PC-9 (cell line): Measurements from ENCODE around the gene HEBP2. TPM values are rescaled to one million over a fixed set of nuclear protein-coding genes. Genes with fewer than 3 reads are reported as not detected.
A peak's percentile ranks its signal among the peaks of the same experiment; 100 is the strongest.

Experiments
- BruUV-seq: library from RNA; stranded (reverse); fragments of 400-500 nt; replicated peaks from 2 replicates; lab custom pipeline; 2021; lab: Mats Ljungman, UMichigan
- CTCF ChIA-PET: fragments of 300-600 bp; sonication (Branson Sonifier 250); formaldehyde crosslinking; loops from one replicate; lab custom pipeline; 2022; ENCODE audit warnings: antibody characterized with exemption; lab: Charles Lee
- POLR2A ChIA-PET: fragments of 300-600 bp; sonication (Branson Sonifier 250); formaldehyde crosslinking; loops from one replicate; lab custom pipeline; 2022; ENCODE audit warnings: antibody characterized with exemption; ENCODE audit not compliant: unreplicated experiment; lab: Charles Lee
- DNase-seq, 2 experiments: peaks; one replicate each; pipeline versions ENCODE4 v3.0.0 to v3.0.0-alpha.2; 2015 to 2022; ENCODE audit warnings: mixed read lengths in 1 of 2
- H2AFZ ChIP-seq: fragments of 200-600 bp; sonication (generic); 2 replicates; pipeline ENCODE4 v1.8.1; 2017; ENCODE audit warnings: antibody characterized with exemption
- H3F3A ChIP-seq: fragments of 200-600 bp; sonication (generic); 2 replicates; pipeline ENCODE4 v1.8.1; 2017; ENCODE audit warnings: antibody characterized with exemption, mild to moderate bottlenecking, low read depth; ENCODE audit not compliant: insufficient read depth
- H3K27ac ChIP-seq: fragments of 200-600 bp; sonication (generic); 2 replicates; pipeline ENCODE4 v1.6.1; 2016; ENCODE audit warnings: mixed run types
- H3K27me3 ChIP-seq: fragments of 200-600 bp; sonication (generic); 2 replicates; pipeline ENCODE4 v1.6.1; 2016; ENCODE audit warnings: low read depth, mixed run types; ENCODE audit not compliant: insufficient read depth
- H3K36me3 ChIP-seq: fragments of 200-600 bp; sonication (generic); 2 replicates; pipeline ENCODE4 v1.6.1; 2016; ENCODE audit warnings: low read depth, mixed run types
- H3K4me1 ChIP-seq: fragments of 200-600 bp; sonication (generic); replicated peaks from 2 replicates; pipeline ENCODE4 v1.6.1; 2016; ENCODE audit warnings: mixed run types; ENCODE audit not compliant: insufficient read depth
- H3K4me2 ChIP-seq: fragments of 200-600 bp; sonication (generic); 2 replicates; pipeline ENCODE4 v1.6.1; 2017; ENCODE audit warnings: mixed run types
- H3K4me3 ChIP-seq: fragments of 200-600 bp; sonication (generic); 2 replicates; pipeline ENCODE4 v1.6.1; 2016; ENCODE audit warnings: mixed run types
- H3K79me2 ChIP-seq: fragments of 200-600 bp; sonication (generic); 2 replicates; pipeline ENCODE4 v1.6.1; 2017; ENCODE audit warnings: low read depth, mixed run types
- H3K9me2 ChIP-seq: fragments of 200-600 bp; sonication (generic); 2 replicates; pipeline ENCODE4 v1.8.1; 2017; ENCODE audit warnings: mild to moderate bottlenecking; ENCODE audit not compliant: insufficient read depth
- H3K9me3 ChIP-seq: fragments of 200-600 bp; sonication (generic); 2 replicates; pipeline ENCODE4 v1.8.1; 2016; ENCODE audit warnings: low read depth; ENCODE audit not compliant: insufficient read depth
- H4K20me1 ChIP-seq: fragments of 200-600 bp; sonication (generic); 2 replicates; pipeline ENCODE4 v1.8.1; 2017; ENCODE audit not compliant: insufficient read depth
- EZH2 ChIP-seq: fragments of 200-600 bp; sonication (generic); IDR thresholded peaks from 2 replicates; pipeline ENCODE4 v1.8.0; 2017; ENCODE audit warnings: antibody characterized with exemption, low read depth
- intact Hi-C: fragments of 100-400 bp; cut with micrococcal nuclease; formaldehyde crosslinking; loops from one replicate; pipeline ENCODE4 v1.10.0; 2022; ENCODE audit not compliant: unreplicated experiment
- total RNA-seq: library from RNA; stranded (reverse); gene quantifications from 2 replicates; pipeline ENCODE4 v1.2.3, GENCODE V29; 2021
- TF ChIP-seq, protein P1 (sequence below): fragments of 200-600 bp; sonication (generic); conservative IDR thresholded peaks from 2 replicates; pipeline ENCODE4 v1.6.1; 2017; ENCODE audit warnings: mixed run types, antibody characterized with exemption, mild to moderate bottlenecking, moderate library complexity

Gene HEBP2
- total RNA-seq, 1 experiment from 2014 or later, result 41.0 TPM

DNA sequence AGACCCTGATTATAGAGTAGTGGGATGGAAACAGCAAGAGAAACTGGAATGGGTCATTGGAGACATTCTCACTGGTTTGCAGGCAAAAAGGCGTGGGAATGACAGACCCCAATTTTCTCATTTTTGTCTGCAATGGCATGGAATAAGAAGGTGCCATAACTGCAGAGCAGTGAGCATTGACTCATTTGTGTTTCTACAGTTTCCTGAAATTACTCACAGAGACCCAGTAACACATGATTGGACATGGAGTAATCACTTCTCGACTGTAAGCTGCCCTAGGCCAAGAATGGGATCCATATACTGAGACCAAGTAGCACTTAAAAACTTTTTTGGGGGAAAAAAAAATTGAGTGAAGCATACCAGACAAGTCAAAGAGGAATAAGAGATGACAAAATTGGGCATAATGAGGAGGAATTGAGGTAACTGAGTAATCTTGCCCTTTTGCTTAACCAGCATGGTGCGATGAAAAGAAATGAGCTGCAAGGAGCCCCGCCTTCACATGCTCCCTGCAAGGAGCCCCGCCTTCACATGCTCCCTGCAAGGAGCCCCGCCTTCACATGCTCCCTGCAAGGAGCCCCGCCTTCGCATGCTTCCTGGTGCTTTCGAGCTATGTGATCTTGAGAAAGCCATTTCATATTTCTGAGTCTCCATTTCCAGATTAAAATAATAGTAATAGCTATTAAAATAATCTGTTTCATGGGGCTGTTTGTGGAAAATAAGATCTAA is 51.1 kb downstream of the HEBP2 start:
- H2AFZ ChIP-seq, result no peak overlapping the region

DNA sequence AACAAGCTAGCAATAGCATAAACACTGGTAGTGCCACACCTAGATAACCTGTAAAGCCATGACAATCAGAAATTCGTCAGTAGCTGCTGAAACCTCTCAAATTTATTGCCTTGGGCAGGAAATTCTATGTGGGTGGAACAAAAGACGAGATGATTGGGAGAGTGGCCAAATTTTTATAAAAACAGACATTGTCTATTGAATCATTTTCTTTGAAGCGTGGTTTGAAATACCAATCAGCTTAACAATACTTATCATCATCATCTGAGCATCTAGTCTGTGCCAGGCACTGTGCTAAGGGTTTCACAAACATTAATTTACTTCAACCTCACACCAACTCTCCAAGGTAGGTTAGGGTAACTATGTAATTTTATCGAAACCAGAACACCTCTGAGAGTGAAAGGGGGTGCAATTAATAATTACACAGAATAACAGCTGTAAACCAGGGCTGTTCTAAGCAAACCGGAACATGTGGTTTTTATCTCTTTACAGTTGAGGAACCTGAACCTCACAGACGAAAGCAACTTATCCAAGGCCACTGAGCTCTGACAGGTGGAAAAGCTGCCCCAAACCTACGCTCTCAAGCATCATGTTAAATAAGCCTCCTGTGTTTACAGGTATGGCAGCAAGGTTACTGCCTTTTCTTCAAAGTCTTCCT is 51.9 kb downstream of the HEBP2 start:
- Histone ChIP-seq H3K4me1 (peaks cover 22% of the 10 kb centered on the region), H3K9me3 (no peaks in the 10 kb centered on the region), H3K4me2 (peak overlapping the region; percentile 35), H3F3A (peaks cover 27% of the 10 kb centered on the region), H3K27me3 (no peaks in the 10 kb centered on the region), H2AFZ (no peak overlapping the region), H4K20me1 (no peaks in the 10 kb centered on the region), H3K79me2 (0 out of 2 replicates have a peak, but pooled peaks cover 5% of the 10 kb centered on the region), H3K4me3 (peak overlapping the region; percentile 9; the same call in 1 of the 2 replicates), H3K27ac (peak overlapping the region; percentile 52), H3K9me2 (no peaks in the 10 kb centered on the region), H3K36me3 (0 out of 2 replicates have a peak, but pooled peaks cover 4% of the 10 kb centered on the region)
- ChIA-PET POLR2A (interaction anchor here (0.5 to 0.7 kb wide), 3 partner anchors 62 to 665 kb away, joined by 3 to 5 read pairs (median 3); no protein-coding TSS in a partner anchor), CTCF (interaction anchor here (0.8 kb wide), 1 partner anchor 9 kb away, joined by 6 read pairs; no protein-coding TSS in a partner anchor)
- intact Hi-C loops, result loop anchor here (5.0 kb wide), 1 partner anchor 36 kb away; no protein-coding TSS in a partner anchor
- no peak for TF ChIP-seq EZH2
- TF ChIP-seq, protein P1, sequence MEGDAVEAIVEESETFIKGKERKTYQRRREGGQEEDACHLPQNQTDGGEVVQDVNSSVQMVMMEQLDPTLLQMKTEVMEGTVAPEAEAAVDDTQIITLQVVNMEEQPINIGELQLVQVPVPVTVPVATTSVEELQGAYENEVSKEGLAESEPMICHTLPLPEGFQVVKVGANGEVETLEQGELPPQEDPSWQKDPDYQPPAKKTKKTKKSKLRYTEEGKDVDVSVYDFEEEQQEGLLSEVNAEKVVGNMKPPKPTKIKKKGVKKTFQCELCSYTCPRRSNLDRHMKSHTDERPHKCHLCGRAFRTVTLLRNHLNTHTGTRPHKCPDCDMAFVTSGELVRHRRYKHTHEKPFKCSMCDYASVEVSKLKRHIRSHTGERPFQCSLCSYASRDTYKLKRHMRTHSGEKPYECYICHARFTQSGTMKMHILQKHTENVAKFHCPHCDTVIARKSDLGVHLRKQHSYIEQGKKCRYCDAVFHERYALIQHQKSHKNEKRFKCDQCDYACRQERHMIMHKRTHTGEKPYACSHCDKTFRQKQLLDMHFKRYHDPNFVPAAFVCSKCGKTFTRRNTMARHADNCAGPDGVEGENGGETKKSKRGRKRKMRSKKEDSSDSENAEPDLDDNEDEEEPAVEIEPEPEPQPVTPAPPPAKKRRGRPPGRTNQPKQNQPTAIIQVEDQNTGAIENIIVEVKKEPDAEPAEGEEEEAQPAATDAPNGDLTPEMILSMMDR, result no peak
- BruUV-seq, result no TSS peak
- peak; percentile 17 to 82 for DNase-seq

More for the DNA sequence above, 51.1 kb downstream of the HEBP2 start:
- H3K4me2 ChIP-seq, result peak overlapping the region; percentile 35
- no peaks in the 10 kb centered on the region for H3K9me3 ChIP-seq
- CTCF ChIA-PET, result interaction anchor here (0.5 to 0.8 kb wide), 2 partner anchors 10 to 291 kb away, joined by 3 to 6 read pairs; no protein-coding TSS in a partner anchor
- H3K79me2 ChIP-seq, result 0 out of 2 replicates have a peak, but pooled peaks cover 5% of the 10 kb centered on the region
- TF ChIP-seq EZH2, result no peak
- TF ChIP-seq, protein P1, result no peak
- H3K4me3 ChIP-seq, result peak overlapping the region; percentile 9; the same call in 1 of the 2 replicates
- H3K36me3 ChIP-seq, result 0 out of 2 replicates have a peak, but pooled peaks cover 4% of the 10 kb centered on the region
- POLR2A ChIA-PET, result interaction anchor here (0.7 kb wide), 2 partner anchors 32 to 664 kb away, joined by 5 to 9 read pairs; no protein-coding TSS in a partner anchor
- intact Hi-C loops, result loop anchor here (5.0 kb wide), 1 partner anchor 37 kb away; no protein-coding TSS in a partner anchor
- no peaks in the 10 kb centered on the region for H3K9me2 ChIP-seq
- H3K27ac ChIP-seq, result peak overlapping the region; percentile 52
- peak in 1 of 2 experiments; percentile 23 for DNase-seq
- peaks cover 27% of the 10 kb centered on the region for H3F3A ChIP-seq
- H3K27me3 ChIP-seq, result no peaks in the 10 kb centered on the region
- BruUV-seq, result no TSS peak
- H3K4me1 ChIP-seq, result peaks cover 22% of the 10 kb centered on the region
- H4K20me1 ChIP-seq, result no peaks in the 10 kb centered on the region

DNA sequence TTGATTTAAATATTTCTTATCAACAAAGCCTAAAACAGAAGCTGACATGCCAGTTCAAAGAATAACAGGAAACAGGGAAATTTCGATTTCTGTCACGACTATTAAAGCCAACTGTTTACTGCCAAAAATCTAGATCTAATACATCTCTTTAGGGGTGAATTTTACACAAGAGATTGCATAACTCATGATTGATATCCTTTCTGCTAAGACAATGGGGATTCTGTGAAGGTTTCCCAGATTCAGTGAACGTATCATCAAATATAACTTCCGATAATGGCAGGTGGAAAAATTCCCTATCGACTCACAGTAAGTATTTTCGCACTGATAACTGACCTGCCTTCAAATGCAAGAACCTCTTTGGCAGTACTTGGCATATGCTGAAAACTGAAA is 52.4 kb downstream of the HEBP2 start:
- Histone ChIP-seq H3K36me3 (0 out of 2 replicates have a peak, but pooled peaks cover 4% of the 10 kb centered on the region), H3K79me2 (0 out of 2 replicates have a peak, but pooled peaks cover 5% of the 10 kb centered on the region), H3F3A (peaks cover 27% of the 10 kb centered on the region), H3K9me3 (no peaks in the 10 kb centered on the region), H3K4me1 (peaks cover 22% of the 10 kb centered on the region), H3K4me3 (no peak overlapping the region), H3K9me2 (no peaks in the 10 kb centered on the region), H4K20me1 (no peaks in the 10 kb centered on the region), H3K27me3 (no peaks in the 10 kb centered on the region), H3K4me2 (peak overlapping the region; percentile 35), H3K27ac (peak overlapping the region; percentile 52), H2AFZ (no peak overlapping the region)
- intact Hi-C loops, result loop anchor here (5.0 kb wide), 1 partner anchor 36 kb away; no protein-coding TSS in a partner anchor
- no TSS peak for BruUV-seq
- POLR2A ChIA-PET, result interaction anchor here (0.5 to 0.6 kb wide), 2 partner anchors 62 to 100 kb away, joined by 3 read pairs; no protein-coding TSS in a partner anchor
- no peak for DNase-seq
- TF ChIP-seq, protein P1, result no peak
- TF ChIP-seq EZH2, result no peak
- CTCF ChIA-PET, result no interaction called here
